Nephron progenitor cell (in vitro differentiated cells): ENCODE measurements around the gene ZMYND15.
"Not testable (repeated sequence)": the region's sequence is repeated elsewhere in the genome, so short reads cannot be mapped to it uniquely, and the experiment has no call there.

Experiments used
- DNase-seq: peaks from one replicate; pipeline ENCODE4 v3.0.0; 2021
- H3K27ac Mint-ChIP-seq: 2 replicates; pipeline ENCODE4 v1.8.0; 2021; ENCODE audit warnings: mild to moderate bottlenecking, moderate library complexity, mixed read lengths
- H3K27me3 Mint-ChIP-seq: 2 replicates; pipeline ENCODE4 v1.8.0; 2021; ENCODE audit warnings: mild to moderate bottlenecking, low read depth, mixed read lengths; ENCODE audit not compliant: poor library complexity
- H3K36me3 Mint-ChIP-seq: 2 replicates; pipeline ENCODE4 v1.8.0; 2021; ENCODE audit warnings: low read depth, mixed read lengths
- H3K4me1 Mint-ChIP-seq: 2 replicates; pipeline ENCODE4 v1.8.0; 2021; ENCODE audit warnings: mixed read lengths
- H3K4me3 Mint-ChIP-seq: 2 replicates; pipeline ENCODE4 v1.8.0; 2021; ENCODE audit warnings: mild to moderate bottlenecking, moderate library complexity, mixed read lengths
- H3K9me3 Mint-ChIP-seq: 2 replicates; pipeline ENCODE4 v1.8.0; 2021; ENCODE audit warnings: mild to moderate bottlenecking, moderate library complexity, mixed read lengths
- TF ChIP-seq, protein P1 (sequence below): fragments of 200-600 bp; sonication (generic); IDR thresholded peaks from 2 replicates; pipeline ENCODE4 v1.5.0; 2021; ENCODE audit warnings: antibody characterized with exemption

The ZMYND15 gene

DNA sequence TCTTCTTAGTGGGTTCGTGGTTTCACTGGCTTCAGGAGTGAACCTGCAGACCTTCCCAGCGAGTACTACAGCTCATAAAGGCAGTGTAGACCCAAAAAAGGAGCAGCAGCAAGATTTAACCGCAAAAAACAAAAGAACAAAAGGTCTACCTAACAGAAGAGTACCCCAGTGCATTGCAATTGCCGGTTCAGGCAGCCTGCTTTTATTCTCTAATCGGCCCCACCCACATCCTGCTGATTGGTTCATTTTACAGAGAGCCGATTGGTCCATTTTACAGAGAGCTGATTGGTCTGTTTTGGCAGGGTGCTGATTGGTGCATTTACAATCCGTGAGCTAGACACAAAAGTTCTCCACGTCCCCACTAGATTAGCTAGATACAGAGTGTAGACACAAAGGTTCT lies 31.2 kb upstream of the ZMYND15 start:
- no peak overlapping the region for H3K4me3 Mint-ChIP-seq
- H3K4me1 Mint-ChIP-seq: peaks cover 43% of the 10 kb centered on the region
- H3K27me3 Mint-ChIP-seq: peaks cover 7% of the 10 kb centered on the region
- TF ChIP-seq, protein P1, sequence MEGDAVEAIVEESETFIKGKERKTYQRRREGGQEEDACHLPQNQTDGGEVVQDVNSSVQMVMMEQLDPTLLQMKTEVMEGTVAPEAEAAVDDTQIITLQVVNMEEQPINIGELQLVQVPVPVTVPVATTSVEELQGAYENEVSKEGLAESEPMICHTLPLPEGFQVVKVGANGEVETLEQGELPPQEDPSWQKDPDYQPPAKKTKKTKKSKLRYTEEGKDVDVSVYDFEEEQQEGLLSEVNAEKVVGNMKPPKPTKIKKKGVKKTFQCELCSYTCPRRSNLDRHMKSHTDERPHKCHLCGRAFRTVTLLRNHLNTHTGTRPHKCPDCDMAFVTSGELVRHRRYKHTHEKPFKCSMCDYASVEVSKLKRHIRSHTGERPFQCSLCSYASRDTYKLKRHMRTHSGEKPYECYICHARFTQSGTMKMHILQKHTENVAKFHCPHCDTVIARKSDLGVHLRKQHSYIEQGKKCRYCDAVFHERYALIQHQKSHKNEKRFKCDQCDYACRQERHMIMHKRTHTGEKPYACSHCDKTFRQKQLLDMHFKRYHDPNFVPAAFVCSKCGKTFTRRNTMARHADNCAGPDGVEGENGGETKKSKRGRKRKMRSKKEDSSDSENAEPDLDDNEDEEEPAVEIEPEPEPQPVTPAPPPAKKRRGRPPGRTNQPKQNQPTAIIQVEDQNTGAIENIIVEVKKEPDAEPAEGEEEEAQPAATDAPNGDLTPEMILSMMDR: no peak
- DNase-seq: no peak
- H3K9me3 Mint-ChIP-seq: no peaks in the 10 kb centered on the region
- peaks cover 7% of the 10 kb centered on the region for H3K36me3 Mint-ChIP-seq
- no peak overlapping the region for H3K27ac Mint-ChIP-seq

DNA sequence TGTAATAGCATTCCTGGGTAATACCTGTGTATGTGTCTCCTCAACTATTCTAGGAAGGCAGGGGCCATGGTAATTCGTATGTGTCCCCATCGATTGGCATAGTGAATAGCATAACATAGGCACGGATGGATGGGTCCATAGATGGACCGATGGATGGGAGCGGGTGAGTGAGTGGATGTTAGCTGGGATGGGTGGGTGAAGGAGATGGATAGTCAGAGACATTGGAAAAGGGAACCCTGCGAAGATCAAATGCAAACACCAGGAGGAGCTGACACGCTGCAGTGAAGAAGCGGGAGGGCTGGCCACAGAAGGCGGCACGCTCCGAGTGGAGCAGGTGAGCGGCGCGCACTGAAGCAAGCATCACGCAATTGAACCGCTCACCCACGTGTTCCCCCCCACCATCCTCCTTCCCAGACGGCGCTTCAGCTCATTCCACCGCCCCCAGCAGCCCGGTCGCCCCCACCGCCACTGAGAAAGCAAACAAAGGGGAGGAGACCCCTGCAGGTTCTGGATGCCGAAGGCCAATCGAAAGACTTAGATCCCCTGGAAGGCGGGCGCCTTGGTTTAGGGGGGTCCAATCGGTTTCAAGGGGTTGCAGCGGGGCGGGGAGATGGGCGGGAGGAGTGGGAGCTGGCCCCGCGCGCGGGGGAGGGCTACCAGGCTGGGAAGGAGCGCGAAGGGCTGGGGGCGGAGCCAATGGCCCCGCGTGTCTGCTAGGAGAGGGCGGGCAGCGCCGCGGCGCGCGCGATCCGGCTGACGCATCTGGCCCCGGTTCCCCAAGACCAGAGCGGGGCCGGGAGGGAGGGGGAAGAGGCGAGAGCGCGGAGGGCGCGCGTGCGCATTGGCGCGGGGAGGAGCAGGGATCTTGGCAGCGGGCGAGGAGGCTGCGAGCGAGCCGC lies 29.6 kb upstream of the ZMYND15 start, which contains the start of gene ARRB2:
Gene ARRB2, plus strand, starts transcription at position 839 of the 899 bp plus-strand sequence. CDS start 90 bp downstream, outside the sequence.
- Mint-ChIP-seq H3K4me3 (peak within 1 kb of the TSS; percentile 81), H3K27ac (peak within 1 kb of the TSS; percentile 57), H3K4me1 (peaks cover 30% of the 10 kb centered on the region), H3K27me3 (peaks cover 7% of the 10 kb centered on the region), H3K9me3 (no peaks in the 10 kb centered on the region), H3K36me3 (peaks cover 7% of the 10 kb centered on the region)
- peak; percentile 98 for DNase-seq
- TF ChIP-seq, protein P1: peak; percentile 38

- no peak for DNase-seq
- H3K27ac Mint-ChIP-seq: no peak overlapping the region
- TF ChIP-seq, protein P1: no peak
- peaks cover 7% of the 10 kb centered on the region for H3K27me3 Mint-ChIP-seq
- peaks cover 25% of the 10 kb centered on the region for H3K4me1 Mint-ChIP-seq
- peak overlapping the region; percentile 81 for H3K4me3 Mint-ChIP-seq
- peaks cover 5% of the 10 kb centered on the region for H3K36me3 Mint-ChIP-seq
- H3K9me3 Mint-ChIP-seq: no peaks in the 10 kb centered on the region
Measured at GRCh38 chr17:4710693-4711634, 28.7 kb upstream of the ZMYND15 start.

DNA sequence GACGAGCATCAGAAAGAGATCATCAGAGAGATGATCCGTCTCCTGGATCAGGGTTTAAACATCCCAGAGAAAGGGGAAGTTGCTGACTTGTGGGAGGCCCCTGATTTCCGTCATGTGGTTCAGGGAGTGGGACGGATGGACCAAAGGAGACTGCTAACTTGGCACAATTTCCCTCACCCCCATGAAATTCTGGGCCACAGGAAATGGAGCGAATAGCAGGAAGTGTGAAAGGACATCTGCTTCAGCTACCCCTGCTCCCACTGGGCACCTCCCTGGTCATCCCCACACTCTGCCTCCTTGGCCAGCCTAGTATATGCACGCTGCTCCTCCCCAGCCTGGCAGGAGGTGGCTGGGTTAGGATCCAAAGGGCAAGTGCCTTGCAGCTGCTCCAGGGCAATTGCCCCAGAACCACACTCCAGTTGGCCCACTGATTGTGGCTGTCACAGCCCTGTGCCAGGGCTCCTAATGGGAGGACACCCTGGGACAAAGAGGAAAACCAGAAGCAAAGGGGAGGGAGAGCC lies 27.9 kb upstream of the ZMYND15 start:
- Mint-ChIP-seq H3K36me3 (peaks cover under 1% of the 10 kb centered on the region), H3K9me3 (no peaks in the 10 kb centered on the region), H3K27ac (no peak overlapping the region), H3K27me3 (peaks cover 7% of the 10 kb centered on the region), H3K4me1 (peaks cover 19% of the 10 kb centered on the region), H3K4me3 (peak overlapping the region; percentile 81)
- no peak for DNase-seq
- TF ChIP-seq, protein P1: no peak

DNA sequence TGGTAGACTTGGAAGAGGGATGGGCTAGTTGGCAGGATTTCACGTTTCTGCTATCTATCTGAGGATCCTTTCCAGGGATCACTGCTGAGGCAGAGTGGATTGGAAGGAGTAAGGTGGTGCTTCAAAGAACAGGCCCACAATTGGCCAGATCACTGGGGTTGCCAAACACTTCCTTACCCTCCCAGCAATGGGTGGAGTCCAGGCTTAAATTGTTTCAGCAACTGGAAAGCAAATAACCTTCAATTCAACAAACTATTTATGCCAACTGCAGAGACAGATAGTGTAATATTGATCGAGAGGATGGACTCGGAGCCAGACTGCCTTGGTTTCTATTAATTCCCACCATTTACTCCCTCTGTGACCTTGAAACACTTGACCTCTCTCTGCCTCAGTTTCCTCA lies 27.1 kb upstream of the ZMYND15 start:
- peaks cover 3% of the 10 kb centered on the region for H3K27me3 Mint-ChIP-seq
- TF ChIP-seq, protein P1: no peak
- H3K27ac Mint-ChIP-seq: no peak overlapping the region
- no peak overlapping the region for H3K4me3 Mint-ChIP-seq
- peaks cover 9% of the 10 kb centered on the region for H3K36me3 Mint-ChIP-seq
- no peak for DNase-seq
- H3K9me3 Mint-ChIP-seq: no peaks in the 10 kb centered on the region
- H3K4me1 Mint-ChIP-seq: peaks cover 15% of the 10 kb centered on the region

- not testable (repeated sequence) for H3K4me3 Mint-ChIP-seq, DNase-seq, H3K9me3 Mint-ChIP-seq, H3K27ac Mint-ChIP-seq, H3K27me3 Mint-ChIP-seq
- Mint-ChIP-seq H3K36me3 (peaks cover 22% of the 10 kb centered on the region), H3K4me1 (peaks cover 16% of the 10 kb centered on the region)
Measured at GRCh38 chr17:4714340-4715062, 25.1 kb upstream of the ZMYND15 start.
